HG02938 (cell line): ENCODE data around the gene GALC.

Experiments
- ATAC-seq: cut with Tn5 transposase; IDR thresholded peaks from one replicate; pipeline ENCODE4 v1.9.1; 2021; ENCODE audit warnings: mild to moderate bottlenecking, moderate library complexity; ENCODE audit not compliant: unreplicated experiment

The GALC gene

DNA sequence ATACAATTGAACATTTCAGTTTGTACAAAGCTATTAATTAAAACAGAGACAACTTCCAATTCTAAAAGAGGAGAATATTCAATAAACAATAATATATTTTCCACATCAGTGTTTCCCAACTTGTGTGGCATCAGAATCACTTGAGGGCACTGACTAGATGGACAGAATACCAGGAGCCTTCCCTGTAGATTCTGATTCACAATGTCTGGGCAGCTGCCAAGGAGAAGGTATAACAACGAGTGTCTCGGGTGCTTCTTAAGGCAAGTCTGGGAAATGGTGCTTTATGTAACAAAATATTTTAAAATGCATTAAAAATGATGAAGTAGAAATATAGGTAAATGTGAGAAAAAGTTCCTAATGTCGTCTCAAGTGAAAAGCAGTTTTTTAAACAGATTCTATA lies 26.2 kb downstream of the GALC start:
- ATAC-seq = no peak

- ATAC-seq = no peak
Measured at GRCh38 chr14:87961246-87961645, 31.7 kb downstream of the GALC start.

- ATAC-seq = no peak
Measured at GRCh38 chr14:87960013-87960787, 32.8 kb downstream of the GALC start.

DNA sequence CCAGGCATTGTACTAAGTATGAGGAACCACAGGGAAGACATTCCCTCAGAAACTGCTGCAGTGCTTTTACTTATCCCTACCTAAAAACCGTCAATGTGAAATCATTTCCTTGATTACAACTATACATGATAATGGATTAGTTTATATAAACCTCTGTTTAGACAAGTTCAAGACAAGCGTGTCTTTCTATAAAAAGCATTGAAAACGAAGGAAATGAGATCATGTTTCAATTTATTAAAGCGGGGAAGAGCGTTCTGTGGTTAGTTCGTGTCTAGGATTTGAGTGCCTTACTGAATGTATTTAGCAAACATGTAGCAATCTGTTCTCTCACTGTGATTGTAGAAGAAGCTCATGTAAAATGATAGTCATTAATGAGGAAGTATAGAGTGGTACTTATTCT lies 37.5 kb downstream of the GALC start:
- no peak for ATAC-seq

- peak; percentile 84 for ATAC-seq
Measured at GRCh38 chr14:87952307-87953094, 40.5 kb downstream of the GALC start.

GRCh38 chr14:87944987-87945604 lies 47.9 kb downstream of the GALC start:
- no peak for ATAC-seq

DNA sequence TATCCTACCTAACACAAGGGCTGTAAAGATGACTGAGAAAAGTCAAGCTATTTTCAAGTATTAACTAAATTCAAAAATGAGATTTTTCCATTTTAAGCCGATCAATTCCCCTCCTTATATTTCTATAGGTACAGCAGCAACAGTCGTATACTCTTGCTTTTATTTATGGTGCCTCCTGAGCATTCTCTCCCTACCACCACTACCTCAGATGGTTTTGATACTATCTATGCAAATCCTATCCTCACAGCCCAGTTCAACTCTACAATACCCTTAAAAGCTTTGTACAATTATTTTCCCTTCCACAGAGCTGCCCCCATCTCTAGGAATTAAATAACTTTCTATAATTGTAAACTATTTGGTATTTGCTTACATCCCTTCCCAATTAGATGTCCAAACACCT lies 52.1 kb downstream of the GALC start:
- peak; percentile 28 for ATAC-seq

- peak; percentile 99 for ATAC-seq
Measured at GRCh38 chr14:87940382-87940781, 52.6 kb downstream of the GALC start.

DNA sequence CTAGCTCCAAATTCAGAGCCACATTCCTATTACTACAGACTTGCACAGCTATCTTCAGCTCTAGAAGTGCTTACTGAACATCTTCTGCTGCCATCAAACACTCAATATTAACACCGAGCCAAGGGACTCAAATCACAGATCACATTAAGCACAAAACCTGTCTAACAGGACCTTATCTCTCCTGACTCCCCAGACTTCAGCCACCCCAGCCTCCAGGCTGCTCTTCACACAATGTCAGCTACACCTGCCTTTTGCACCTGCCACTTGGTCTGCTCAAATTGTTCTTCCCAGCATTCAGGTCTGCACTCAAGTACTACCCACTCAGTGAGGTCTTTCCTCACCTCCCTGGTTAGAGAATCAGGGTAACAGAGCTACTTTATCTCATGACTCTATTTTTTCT lies 57.1 kb downstream of the GALC start:
- no peak for ATAC-seq

DNA sequence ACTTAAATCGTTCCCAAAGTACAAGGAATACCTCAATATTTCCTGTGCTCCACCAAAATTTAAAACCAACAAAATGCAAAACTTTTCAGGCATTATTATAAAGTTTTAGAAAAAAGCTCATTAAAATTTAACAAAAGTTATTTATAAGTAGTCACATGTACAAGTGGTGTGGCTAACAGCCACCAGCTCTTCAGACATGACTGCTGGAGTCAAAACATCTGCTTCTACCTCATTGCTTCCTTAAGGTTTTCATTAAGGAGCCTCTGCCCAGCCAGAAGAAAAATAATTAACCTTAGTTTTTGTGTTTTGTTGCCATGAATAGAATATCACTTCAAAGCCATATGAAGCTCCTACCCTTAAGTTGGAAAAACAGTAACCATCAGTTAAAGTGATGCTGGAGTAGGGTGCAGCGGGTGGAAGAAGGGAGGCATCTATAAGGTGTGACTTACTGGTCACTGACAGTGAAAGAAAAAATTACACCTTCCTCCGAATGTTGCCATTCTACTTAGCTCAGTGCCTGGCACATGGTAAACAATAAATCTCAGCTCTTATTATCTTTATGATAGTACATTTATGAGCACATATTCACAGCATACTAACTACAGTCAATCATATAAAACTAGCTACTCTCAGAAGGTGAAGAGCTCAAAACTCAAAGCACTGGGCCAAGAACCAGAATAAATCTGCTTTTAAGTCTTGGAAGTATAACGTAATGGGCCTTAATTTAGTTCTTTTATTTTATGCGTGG lies 57.7 kb downstream of the GALC start:
- ATAC-seq = no peak

- ATAC-seq = no peak
Measured at GRCh38 chr14:87934185-87934584, 58.8 kb downstream of the GALC start.

- ATAC-seq = no peak
Measured at GRCh38 chr14:87916886-87917275, 76.1 kb downstream of the GALC start.

DNA sequence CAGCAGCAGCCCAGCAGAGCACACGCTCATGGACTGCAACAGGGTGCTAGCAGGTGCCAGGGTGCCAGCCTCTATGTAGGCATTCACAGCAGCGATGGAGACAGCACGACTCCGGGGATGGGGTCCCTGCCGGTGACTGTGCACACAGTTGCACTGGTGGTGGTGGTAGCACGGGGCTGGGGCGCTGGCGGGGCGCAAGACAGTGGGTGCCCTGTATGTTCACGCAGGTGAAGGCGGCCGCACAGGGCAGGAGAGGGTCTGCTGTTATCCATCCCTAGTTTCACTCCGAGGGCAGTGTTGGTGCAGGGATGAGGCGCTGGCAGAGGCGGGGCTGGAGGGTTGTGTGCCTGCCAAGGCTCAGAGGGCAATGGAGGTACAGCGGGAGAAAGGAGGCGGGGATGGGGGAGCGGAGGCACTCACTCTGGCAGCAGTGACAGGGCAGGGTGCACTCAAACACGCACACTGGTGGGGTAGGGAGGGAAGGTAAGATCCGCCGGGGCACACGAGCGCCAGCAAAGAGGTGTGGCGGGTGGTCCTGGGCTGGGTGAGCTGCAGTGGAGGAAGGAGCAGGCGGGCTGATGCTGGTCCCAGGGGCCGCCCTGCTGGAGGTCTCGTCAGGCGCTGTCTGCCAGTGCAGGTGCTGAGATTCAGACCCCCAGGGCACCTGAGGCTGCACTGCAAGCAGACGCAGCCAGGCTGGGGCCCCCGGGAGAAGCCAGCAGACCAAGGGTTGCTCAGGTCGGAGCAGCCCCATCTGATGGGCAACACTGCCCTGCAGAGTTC lies 76.7 kb downstream of the GALC start:
- ATAC-seq = no peak

DNA sequence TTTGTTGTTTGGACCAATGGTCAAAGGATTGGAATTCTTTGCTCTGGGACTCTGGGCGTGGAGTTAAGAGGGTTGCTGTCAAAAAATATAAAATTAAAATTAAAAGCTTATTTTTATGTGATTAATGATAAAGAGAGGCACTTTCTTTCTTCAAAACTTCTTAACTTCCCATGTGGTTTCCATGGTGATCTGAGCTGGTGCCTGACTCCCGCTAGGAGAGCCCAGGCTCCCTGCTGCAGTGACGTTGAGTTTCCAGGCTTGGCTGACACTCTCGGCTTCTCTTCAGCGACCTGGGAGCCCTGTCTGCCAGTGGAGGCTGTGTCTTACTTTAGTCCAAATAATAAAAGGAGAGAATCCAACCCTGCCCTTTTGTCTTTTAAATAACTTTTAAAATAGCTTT lies 84.4 kb downstream of the GALC start:
- ATAC-seq = no peak

DNA sequence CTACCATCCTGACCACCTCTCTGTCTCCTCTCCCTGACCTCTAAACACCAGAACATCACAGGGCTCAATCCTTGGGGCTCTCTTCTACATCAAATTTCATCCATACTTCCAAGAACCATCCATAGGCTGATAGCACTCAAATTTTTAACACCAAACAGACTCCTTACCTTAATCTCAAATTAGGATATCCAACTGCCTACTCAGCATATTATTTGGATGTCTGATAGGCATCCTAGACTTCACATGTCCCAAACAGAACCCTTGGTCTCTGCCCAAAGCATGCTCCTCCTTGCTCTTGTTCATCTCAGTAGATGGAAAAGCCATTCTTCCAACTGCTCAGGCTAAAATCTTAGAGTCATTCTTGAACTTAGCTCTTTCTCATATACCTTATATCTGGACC lies 91.3 kb downstream of the GALC start:
- ATAC-seq = no peak

DNA sequence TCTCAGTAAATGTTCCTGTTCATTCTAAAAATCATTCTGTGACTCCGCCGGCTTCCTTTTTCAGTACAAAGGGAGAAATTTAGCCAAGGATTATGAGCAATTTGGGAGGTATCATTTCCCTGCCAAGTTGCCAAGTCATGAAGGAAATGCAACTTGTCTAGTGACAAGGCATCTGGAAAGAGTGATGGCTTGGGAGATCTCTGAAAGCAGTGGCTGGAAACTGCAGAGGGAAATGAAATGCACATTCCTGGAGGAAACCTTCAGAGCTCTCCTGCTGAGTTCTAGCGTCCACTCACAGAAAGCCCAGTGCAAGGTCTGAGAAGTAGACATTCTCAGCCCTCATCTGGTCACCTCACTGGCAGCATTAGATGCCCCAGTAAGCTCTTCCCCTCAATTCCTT lies 91.7 kb downstream of the GALC start:
- no peak for ATAC-seq

DNA sequence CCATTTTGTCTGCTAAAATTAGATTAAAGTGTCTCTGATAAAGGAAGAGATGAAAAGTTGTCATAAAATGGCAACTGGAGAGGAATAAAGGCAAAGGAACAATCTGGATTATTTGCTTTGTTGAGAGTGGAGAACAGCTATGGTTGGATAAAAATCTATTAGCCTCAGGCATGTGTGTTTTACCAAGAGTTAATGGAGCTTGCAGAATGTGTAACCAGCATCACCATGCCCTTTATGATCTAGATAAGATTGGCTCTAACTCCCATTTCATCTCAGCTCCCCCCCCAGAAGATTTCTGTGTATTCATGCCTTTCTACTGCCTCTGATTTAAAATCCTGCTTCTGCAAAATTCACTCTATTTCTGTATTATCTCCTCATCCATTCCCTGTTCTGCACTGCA lies 93.8 kb downstream of the GALC start:
- ATAC-seq = no peak

DNA sequence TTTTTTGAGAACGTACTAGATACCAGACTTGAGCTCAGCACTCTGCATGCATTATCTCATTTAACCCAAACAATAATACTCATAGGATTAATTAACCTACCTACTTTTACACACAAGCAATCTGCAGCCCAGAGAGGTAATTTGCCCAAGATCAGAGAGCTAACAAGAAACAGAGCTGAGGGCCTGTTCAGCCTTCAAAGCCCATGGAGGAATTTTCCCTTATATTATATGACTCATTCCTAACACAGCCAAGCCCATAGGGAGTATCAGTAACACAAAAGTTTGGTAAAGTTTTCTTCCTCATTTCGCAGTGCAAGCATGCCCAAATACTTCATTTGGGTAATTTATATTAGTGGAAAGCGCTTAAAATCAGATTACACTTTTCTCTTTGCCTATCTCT lies 94.7 kb downstream of the GALC start:
- ATAC-seq = no peak

GRCh38 chr14:87896393-87897380 lies 96.3 kb downstream of the GALC start:
- ATAC-seq = no peak
